ENCODE measurements around the gene ZKSCAN3. TPM values are rescaled to one million over a fixed set of nuclear protein-coding genes. Genes with fewer than 3 reads are reported as not detected.
"Not testable (repeated sequence)": the region's sequence is repeated elsewhere in the genome, so short reads cannot be mapped to it uniquely, and the experiment has no call there.

ZKSCAN3 gene
- 4.4 and 5.5 TPM in 2 replicates for total RNA-seq
- polyA plus RNA-seq (2012): 3.5 TPM

- peak; percentile 83 for DNase-seq (ENCODE audit: low read depth)
Observed at GRCh38 chr6:28349892-28350737, at the start of gene ZKSCAN3. TSS of gene ZKSCAN3 (plus strand) at chr6:28349947. CDS start at chr6:28359587, 9,640 bp downstream.

GRCh38 chr6:28303570-28303969 is 46.2 kb upstream of the ZKSCAN3 start:
- no peak for DNase-seq (ENCODE audit: low read depth)

DNA sequence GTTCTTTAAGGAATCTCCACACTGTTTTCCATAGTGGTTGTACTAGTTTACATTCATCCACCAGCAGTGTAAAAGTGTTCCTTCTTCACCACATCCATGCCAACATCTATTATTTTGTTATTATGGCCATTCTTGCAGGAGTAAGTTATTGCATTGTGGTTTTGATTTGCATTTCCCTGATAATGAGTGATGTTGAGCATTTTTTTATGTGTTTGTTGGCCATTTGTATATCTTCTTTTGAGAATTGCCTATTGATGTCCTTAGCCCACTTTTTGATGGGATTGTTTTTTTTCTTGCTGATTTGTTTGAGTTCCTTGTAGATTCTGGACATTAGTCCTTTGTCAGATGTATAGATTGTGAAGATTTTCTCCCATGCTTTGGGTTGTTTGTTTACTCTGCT is 43.4 kb upstream of the ZKSCAN3 start:
- not testable (repeated sequence) for DNase-seq (ENCODE audit: low read depth)

GRCh38 chr6:28311139-28311823 is 38.5 kb upstream of the ZKSCAN3 start:
- DNase-seq (ENCODE audit: low read depth): peak; percentile 3

DNA sequence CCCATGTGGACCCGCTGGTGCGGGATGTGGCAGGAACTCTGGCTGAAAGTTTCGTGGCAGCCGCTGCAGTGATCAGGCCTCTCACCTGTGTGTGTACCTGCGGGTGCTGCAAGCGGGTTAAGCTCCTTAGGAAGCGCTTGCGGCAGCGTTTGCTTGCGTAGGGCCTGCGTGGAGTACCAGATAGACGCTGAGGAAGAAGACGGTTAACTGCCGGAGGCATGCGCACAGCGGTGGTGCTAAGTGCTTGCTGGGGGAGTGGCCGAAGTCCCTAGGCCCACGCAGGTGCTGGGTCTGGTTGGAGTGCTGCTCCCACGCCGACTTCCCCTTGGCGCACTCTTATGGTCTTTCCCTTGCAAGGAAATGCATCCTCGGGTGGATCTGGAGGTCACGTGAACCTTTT is 36.8 kb upstream of the ZKSCAN3 start:
- no peak for DNase-seq (ENCODE audit: low read depth)

DNA sequence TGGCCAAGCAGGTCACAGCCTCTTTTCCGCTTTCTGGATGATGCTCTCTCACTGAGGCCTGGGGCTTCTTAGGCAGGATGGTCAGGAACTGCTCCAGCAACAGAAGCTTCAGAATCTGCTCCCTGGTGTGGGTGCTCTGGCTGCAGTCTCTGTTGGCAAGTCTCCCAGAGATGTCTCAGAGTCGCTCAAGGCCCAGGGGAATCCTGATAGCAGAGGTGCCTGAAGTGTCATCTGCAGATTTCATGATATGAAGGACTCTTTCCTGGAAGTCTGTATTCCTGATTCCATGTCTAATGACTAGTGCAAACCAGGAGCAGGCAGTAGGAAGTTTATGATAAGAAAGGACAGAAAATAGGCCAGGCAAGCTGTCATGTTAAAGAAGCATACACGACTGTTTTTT is 34.1 kb upstream of the ZKSCAN3 start:
- no peak for DNase-seq (ENCODE audit: low read depth)

GRCh38 chr6:28317866-28318265 is 31.9 kb upstream of the ZKSCAN3 start:
- DNase-seq (ENCODE audit: low read depth): not testable (repeated sequence)

- no peak for DNase-seq (ENCODE audit: low read depth)
Observed at GRCh38 chr6:28322661-28323060, 27.1 kb upstream of the ZKSCAN3 start.

- DNase-seq (ENCODE audit: low read depth): no peak
Observed at GRCh38 chr6:28323813-28324424, 25.8 kb upstream of the ZKSCAN3 start.

- no peak for DNase-seq (ENCODE audit: low read depth)
Observed at GRCh38 chr6:28326371-28326948, 23.3 kb upstream of the ZKSCAN3 start.

DNA sequence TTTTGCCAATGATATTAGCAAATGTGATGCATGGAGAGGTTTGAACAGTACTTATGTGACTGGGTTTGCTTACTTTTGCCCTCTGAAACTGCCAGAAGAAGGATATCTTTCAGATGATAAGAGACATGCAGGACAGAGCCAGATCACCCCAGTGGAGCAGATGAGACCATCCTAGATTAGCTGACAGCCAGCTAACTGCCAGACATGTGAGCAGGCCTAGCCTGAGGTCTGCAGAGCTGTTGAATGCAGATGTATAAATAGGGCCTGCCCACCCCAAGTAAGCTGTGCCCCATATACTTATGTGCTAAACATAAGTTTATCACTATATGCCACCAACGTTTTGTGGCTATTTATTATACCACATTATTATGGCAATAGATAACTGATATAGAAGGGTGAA is 19.7 kb upstream of the ZKSCAN3 start:
- no peak for DNase-seq (ENCODE audit: low read depth)

GRCh38 chr6:28333047-28333446 is 16.7 kb upstream of the ZKSCAN3 start:
- DNase-seq (ENCODE audit: low read depth): no peak

- DNase-seq (ENCODE audit: low read depth): no peak
Observed at GRCh38 chr6:28333599-28334018, 16.1 kb upstream of the ZKSCAN3 start.

DNA sequence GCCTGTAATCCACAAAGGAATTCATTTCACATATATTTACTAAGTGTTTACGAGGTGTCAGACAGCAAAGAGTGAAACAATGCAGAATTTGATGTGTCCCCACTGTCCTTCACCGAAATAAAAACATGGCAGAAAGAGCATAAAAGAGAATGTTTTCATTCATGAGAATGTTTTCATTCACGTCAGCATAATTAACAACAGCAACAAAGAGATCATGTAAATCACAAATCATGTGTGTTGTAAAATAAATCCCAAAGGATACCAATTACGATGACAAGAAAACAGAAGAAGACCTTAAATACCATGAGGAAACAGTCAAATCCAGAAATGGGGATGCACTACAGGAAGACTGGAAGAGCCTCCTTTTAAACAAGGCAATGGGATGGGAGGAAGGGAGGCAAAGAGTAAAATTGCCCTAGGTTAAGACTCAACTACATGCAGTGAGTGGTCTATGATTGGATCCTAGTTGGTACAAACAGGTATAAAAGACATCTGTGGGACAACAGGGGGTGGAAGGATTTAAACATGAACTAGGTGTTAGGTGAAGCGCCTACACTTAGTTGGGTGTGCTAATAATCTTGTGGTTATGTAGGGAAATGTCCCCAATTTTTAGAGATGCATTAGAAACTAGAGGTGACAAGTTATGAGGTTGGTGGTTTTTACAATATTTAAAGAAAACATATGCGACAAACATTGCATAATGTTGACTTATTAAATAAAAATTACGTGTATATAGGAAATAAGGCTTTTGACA is 15.3 kb upstream of the ZKSCAN3 start:
- DNase-seq (ENCODE audit: low read depth): no peak

DNA sequence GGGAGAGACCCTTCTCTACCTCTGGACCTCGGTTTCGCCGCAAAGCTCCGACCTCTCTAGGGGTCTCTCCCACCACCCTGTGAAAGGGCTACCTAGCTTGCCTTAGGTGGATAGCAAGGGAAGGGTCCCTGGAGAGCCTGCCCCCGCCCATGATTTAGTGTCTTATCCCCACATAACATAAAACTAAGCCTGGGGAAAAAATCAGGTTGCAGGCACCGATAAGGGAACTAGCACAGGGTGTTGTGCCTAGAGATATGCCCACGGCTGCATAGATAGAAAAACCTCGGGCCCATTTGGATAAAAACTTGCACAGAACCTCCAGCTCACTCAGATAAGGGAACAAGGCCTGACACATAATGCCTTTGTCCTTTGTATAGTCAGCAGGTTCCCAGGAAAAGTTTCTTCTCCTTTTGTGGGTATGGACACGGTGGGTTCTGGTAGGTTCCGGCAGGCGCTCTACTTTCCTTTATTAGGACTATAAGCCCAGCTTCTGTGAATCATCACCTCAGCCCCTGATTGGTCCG is 14.6 kb upstream of the ZKSCAN3 start:
- DNase-seq (ENCODE audit: low read depth): no peak

DNA sequence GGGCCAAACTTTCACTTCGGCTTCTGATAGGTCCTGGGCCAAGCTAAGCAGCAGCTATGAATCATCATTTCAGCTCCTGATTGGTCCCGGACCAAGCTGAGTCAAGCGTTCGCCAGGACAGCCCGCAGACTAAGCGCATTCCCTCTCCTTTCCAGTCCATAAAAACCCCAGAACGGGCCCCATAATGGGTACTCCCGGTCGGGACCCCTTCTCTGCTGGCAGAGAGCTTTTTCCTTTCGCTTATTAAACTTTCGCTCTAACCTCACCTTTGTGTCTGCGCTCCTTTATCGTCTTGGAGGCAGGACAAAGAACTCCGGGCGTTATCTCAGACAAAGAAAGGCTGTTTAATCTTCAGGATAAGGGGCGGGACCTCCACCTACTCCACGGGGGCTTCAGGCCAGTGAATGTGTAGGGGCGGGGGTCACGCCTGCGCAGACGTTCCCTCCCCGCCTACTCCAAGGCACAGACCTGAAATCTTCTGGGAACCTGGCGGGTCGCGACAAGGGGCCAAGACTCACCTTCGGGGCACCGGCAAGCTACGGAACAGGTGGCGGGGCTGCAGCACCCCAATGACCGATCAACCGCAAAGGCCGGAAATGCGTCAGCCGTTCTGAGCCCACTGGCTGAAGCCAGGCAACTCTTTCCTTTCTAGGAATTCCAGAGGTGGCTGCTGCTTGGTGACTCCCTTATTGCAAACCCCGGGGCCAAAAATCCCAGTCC is 14.0 kb upstream of the ZKSCAN3 start, which contains the start of gene ZSCAN31:
TSS of gene ZSCAN31 (minus strand) at position 585 of the 720 bp plus-strand sequence. CDS start 6,465 bp downstream, outside the sequence.
- peak; percentile 99 for DNase-seq (ENCODE audit: low read depth)

DNA sequence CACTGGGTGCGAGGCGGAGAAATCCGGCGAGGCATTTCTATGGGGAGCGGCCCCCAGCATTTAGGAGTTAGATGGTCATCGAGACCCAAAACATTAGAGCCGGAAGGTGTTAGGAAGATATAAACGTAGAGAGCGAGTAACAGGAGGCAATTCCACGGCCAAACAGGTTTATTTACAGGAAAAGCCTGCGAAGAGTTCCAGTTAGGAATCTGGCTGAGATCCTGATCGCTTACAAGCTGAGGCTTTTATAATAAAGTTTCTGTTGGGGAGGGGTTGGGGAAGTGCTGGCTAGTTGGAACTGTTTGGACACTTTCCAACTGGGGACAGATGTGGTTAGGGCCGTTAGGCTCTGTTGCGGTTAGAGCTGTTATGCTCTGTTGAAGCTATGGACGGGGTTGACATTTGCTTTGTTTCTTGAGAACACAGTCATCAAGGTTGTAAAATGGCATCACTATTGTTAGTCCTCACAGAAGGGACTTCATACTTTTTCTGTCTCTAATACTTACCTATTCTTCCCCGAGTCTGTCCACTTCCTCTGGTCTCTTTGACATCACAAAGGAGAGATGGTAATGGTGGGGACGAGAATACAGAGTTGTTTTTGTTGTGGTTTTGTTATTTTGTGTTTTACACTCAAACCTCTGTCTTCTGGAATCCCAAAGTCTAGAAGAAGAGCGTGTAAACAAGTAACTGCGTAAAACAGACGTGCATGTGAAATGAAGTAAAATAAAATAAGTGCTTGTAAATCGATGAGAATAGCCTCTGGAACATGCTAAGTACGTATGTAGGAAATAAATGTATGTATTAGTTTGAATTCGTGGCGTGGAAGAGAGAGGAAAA is 13.2 kb upstream of the ZKSCAN3 start:
- DNase-seq (ENCODE audit: low read depth): peak; percentile 68

- no peak for DNase-seq (ENCODE audit: low read depth)
Observed at GRCh38 chr6:28337121-28337520, 12.6 kb upstream of the ZKSCAN3 start.
